ENCODE measurements around the gene IQSEC1.

Gene IQSEC1

GRCh38 chr3:13018561-13019242 is 54.5 kb downstream of the IQSEC1 start:
- H3K9me3 Mint-ChIP-seq = no peaks in the 10 kb centered on the region
- H3K27ac Mint-ChIP-seq = peak overlapping the region; percentile 93
- peaks cover 21% of the 10 kb centered on the region for H3K36me3 Mint-ChIP-seq
- peaks cover 83% of the 10 kb centered on the region for H3K4me1 Mint-ChIP-seq
- no peaks in the 10 kb centered on the region for H3K27me3 Mint-ChIP-seq
- peak overlapping the region; percentile 40 for H3K4me3 Mint-ChIP-seq
- no peak for ATAC-seq

GRCh38 chr3:13018043-13018451 is 55.2 kb downstream of the IQSEC1 start:
- no peak for ATAC-seq
- Mint-ChIP-seq H3K4me3 (peak overlapping the region; percentile 40), H3K9me3 (no peaks in the 10 kb centered on the region), H3K27ac (peak overlapping the region; percentile 93), H3K27me3 (no peaks in the 10 kb centered on the region), H3K36me3 (peaks cover 21% of the 10 kb centered on the region), H3K4me1 (peaks cover 83% of the 10 kb centered on the region)

- Mint-ChIP-seq H3K4me1 (peaks cover 81% of the 10 kb centered on the region), H3K27ac (peak overlapping the region; percentile 93), H3K27me3 (no peaks in the 10 kb centered on the region), H3K4me3 (peak overlapping the region; percentile 82), H3K9me3 (no peaks in the 10 kb centered on the region), H3K36me3 (peaks cover 21% of the 10 kb centered on the region)
- ATAC-seq = no peak
Measured at GRCh38 chr3:13017361-13018042, 55.7 kb downstream of the IQSEC1 start.

- Mint-ChIP-seq H3K9me3 (no peaks in the 10 kb centered on the region), H3K27ac (peak overlapping the region; percentile 93), H3K4me1 (peaks cover 88% of the 10 kb centered on the region), H3K27me3 (no peaks in the 10 kb centered on the region), H3K36me3 (peaks cover 18% of the 10 kb centered on the region), H3K4me3 (peak overlapping the region; percentile 82)
- ATAC-seq = no peak
Measured at GRCh38 chr3:13016721-13017255, 56.4 kb downstream of the IQSEC1 start.

GRCh38 chr3:13016083-13016720 is 57.0 kb downstream of the IQSEC1 start:
- peak; percentile 68 for ATAC-seq
- Mint-ChIP-seq H3K4me3 (peak overlapping the region; percentile 82), H3K9me3 (no peaks in the 10 kb centered on the region), H3K36me3 (peaks cover 15% of the 10 kb centered on the region), H3K27me3 (no peaks in the 10 kb centered on the region), H3K27ac (peak overlapping the region; percentile 93), H3K4me1 (peaks cover 93% of the 10 kb centered on the region)

GRCh38 chr3:13015286-13016082 is 57.7 kb downstream of the IQSEC1 start:
- peak overlapping the region; percentile 82 for H3K4me3 Mint-ChIP-seq
- H3K27ac Mint-ChIP-seq = peak overlapping the region; percentile 93
- peaks cover 16% of the 10 kb centered on the region for H3K36me3 Mint-ChIP-seq
- peak; percentile 56 for ATAC-seq
- peaks cover 93% of the 10 kb centered on the region for H3K4me1 Mint-ChIP-seq
- H3K9me3 Mint-ChIP-seq = no peaks in the 10 kb centered on the region
- H3K27me3 Mint-ChIP-seq = no peaks in the 10 kb centered on the region

GRCh38 chr3:13014755-13015285 is 58.4 kb downstream of the IQSEC1 start:
- H3K9me3 Mint-ChIP-seq = no peaks in the 10 kb centered on the region
- H3K27me3 Mint-ChIP-seq = no peaks in the 10 kb centered on the region
- H3K27ac Mint-ChIP-seq = peak overlapping the region; percentile 93
- peaks cover 13% of the 10 kb centered on the region for H3K36me3 Mint-ChIP-seq
- H3K4me1 Mint-ChIP-seq = peaks cover 93% of the 10 kb centered on the region
- no peak for ATAC-seq
- peak overlapping the region; percentile 82 for H3K4me3 Mint-ChIP-seq

GRCh38 chr3:13013994-13014754 is 59.1 kb downstream of the IQSEC1 start:
- Mint-ChIP-seq H3K36me3 (peaks cover 13% of the 10 kb centered on the region), H3K27me3 (no peaks in the 10 kb centered on the region), H3K27ac (peak overlapping the region; percentile 93), H3K9me3 (no peaks in the 10 kb centered on the region), H3K4me3 (peak overlapping the region; percentile 82), H3K4me1 (peaks cover 95% of the 10 kb centered on the region)
- ATAC-seq = no peak

GRCh38 chr3:13013566-13013965 is 59.7 kb downstream of the IQSEC1 start:
- peaks cover 98% of the 10 kb centered on the region for H3K4me1 Mint-ChIP-seq
- no peak for ATAC-seq

GRCh38 chr3:13013151-13013561 is 60.1 kb downstream of the IQSEC1 start:
- Mint-ChIP-seq H3K9me3 (no peaks in the 10 kb centered on the region), H3K36me3 (peaks cover 18% of the 10 kb centered on the region), H3K4me3 (peak overlapping the region; percentile 16), H3K27me3 (no peaks in the 10 kb centered on the region), H3K4me1 (peaks cover 98% of the 10 kb centered on the region), H3K27ac (peak overlapping the region; percentile 93)
- ATAC-seq = no peak

More at GRCh38 chr3:13013566-13013965, 59.7 kb downstream of the IQSEC1 start:
- H3K27me3 Mint-ChIP-seq = no peaks in the 10 kb centered on the region
- H3K36me3 Mint-ChIP-seq = peaks cover 14% of the 10 kb centered on the region
- H3K9me3 Mint-ChIP-seq = no peaks in the 10 kb centered on the region
- H3K4me3 Mint-ChIP-seq = peak overlapping the region; percentile 16
- peak overlapping the region; percentile 93 for H3K27ac Mint-ChIP-seq

- ATAC-seq = peak; percentile 70
- H3K4me1 Mint-ChIP-seq = peaks cover 98% of the 10 kb centered on the region
- no peaks in the 10 kb centered on the region for H3K9me3 Mint-ChIP-seq
- H3K27me3 Mint-ChIP-seq = no peaks in the 10 kb centered on the region
- peak overlapping the region; percentile 93 for H3K27ac Mint-ChIP-seq
- peak overlapping the region; percentile 42 for H3K4me3 Mint-ChIP-seq
- H3K36me3 Mint-ChIP-seq = peaks cover 16% of the 10 kb centered on the region
Measured at GRCh38 chr3:13012221-13012691, 61.0 kb downstream of the IQSEC1 start.

- peaks cover 12% of the 10 kb centered on the region for H3K36me3 Mint-ChIP-seq
- peak; percentile 77 for ATAC-seq
- H3K27me3 Mint-ChIP-seq = no peaks in the 10 kb centered on the region
- H3K9me3 Mint-ChIP-seq = no peaks in the 10 kb centered on the region
- H3K4me1 Mint-ChIP-seq = peaks cover 98% of the 10 kb centered on the region
- peak overlapping the region; percentile 93 for H3K27ac Mint-ChIP-seq
- peak overlapping the region; percentile 51 for H3K4me3 Mint-ChIP-seq
Measured at GRCh38 chr3:13011573-13012220, 61.5 kb downstream of the IQSEC1 start.

- no peaks in the 10 kb centered on the region for H3K27me3 Mint-ChIP-seq
- peak overlapping the region; percentile 93 for H3K27ac Mint-ChIP-seq
Measured at GRCh38 chr3:13010780-13011572, 62.3 kb downstream of the IQSEC1 start.

More at GRCh38 chr3:13010780-13011572, 62.3 kb downstream of the IQSEC1 start:
- peaks cover 98% of the 10 kb centered on the region for H3K4me1 Mint-ChIP-seq
- H3K4me3 Mint-ChIP-seq = peak overlapping the region; percentile 51
- ATAC-seq = no peak
- H3K36me3 Mint-ChIP-seq = peaks cover 19% of the 10 kb centered on the region
- no peaks in the 10 kb centered on the region for H3K9me3 Mint-ChIP-seq

Measured in stimulated activated memory B cell treated with anti-CD40 and anti-IgM and Interleukin-4, amounts not matched to agents 10 μg/mL and 1 μg/mL and 100 μg/mL, for 72 hours (primary cell).